ENCODE measurements around the gene TGM1.

GRCh38 chr14:24280797-24281460 is 18.0 kb upstream of the TGM1 start:
- TF ChIP-seq CTCF (IDR thresholded peaks at IDR 0.05) (no peak), POLR2A (IDR thresholded peaks at IDR 0.05) (no peak)

All from Peyer's patch (tissue), 4 donors.